SU-DHL-6 (cell line): Measurements from ENCODE around the gene RCAN2.
"Not testable (repeated sequence)": the region's sequence is repeated elsewhere in the genome, so short reads cannot be mapped to it uniquely, and the experiment has no call there.

Experiments used
- H2AFZ ChIP-seq: fragments of 200-600 bp; sonication (generic); 2 replicates; pipeline ENCODE4 v1.6.1; 2014; ENCODE audit warnings: low read depth, mild to moderate bottlenecking, moderate library complexity, mixed read lengths, antibody characterized with exemption, low read length; ENCODE audit not compliant: severe bottlenecking
- H3F3A ChIP-seq: fragments of 200-600 bp; shearing (Covaris generic); 2 replicates; pipeline ENCODE4 v1.6.0; 2016; ENCODE audit warnings: antibody characterized with exemption, mild to moderate bottlenecking; ENCODE audit not compliant: insufficient read depth
- H3K27ac ChIP-seq: fragments of 200-600 bp; sonication (generic); 2 replicates; pipeline ENCODE4 v1.5.1; 2016; ENCODE audit warnings: low read depth, mild to moderate bottlenecking, low read length, moderate library complexity, mixed read lengths
- H3K27me3 ChIP-seq: fragments of 200-600 bp; sonication (generic), shearing (Covaris generic); 2 replicates; pipeline ENCODE4 v1.6.0; 2014; ENCODE audit warnings: mild to moderate bottlenecking, low read length
- H3K36me3 ChIP-seq: fragments of 200-600 bp; sonication (generic); 2 replicates; pipeline ENCODE4 v1.6.1; 2014; ENCODE audit warnings: mild to moderate bottlenecking, low read length, mixed read lengths
- H3K4me2 ChIP-seq: fragments of 300-600, 200-600 bp; shearing (Covaris generic), sonication (generic); 2 replicates; pipeline ENCODE4 v1.6.0; 2014; ENCODE audit warnings: low read length, low read depth, mild to moderate bottlenecking; ENCODE audit not compliant: poor library complexity, severe bottlenecking
- H3K4me3 ChIP-seq: fragments of 200-600 bp; sonication (generic); 2 replicates; pipeline ENCODE4 v1.5.1; 2014; ENCODE audit warnings: antibody characterized with exemption, low read length, mild to moderate bottlenecking, mixed read lengths; ENCODE audit not compliant: insufficient read depth, poor library complexity, severe bottlenecking
- H3K79me2 ChIP-seq: fragments of 200-600 bp; sonication (generic); 2 replicates; pipeline ENCODE4 v1.6.1; 2014; ENCODE audit warnings: mild to moderate bottlenecking, low read length, moderate library complexity; ENCODE audit not compliant: insufficient read depth
- H3K9ac ChIP-seq: fragments of 200-600 bp; sonication (generic); 2 replicates; pipeline ENCODE4 v1.7.0; 2014; ENCODE audit warnings: mild to moderate bottlenecking, low read length
- H3K9me2 ChIP-seq: fragments of 200-600 bp; sonication (generic); replicated peaks from 2 replicates; pipeline ENCODE4 v1.6.1; 2014; ENCODE audit warnings: low read length; ENCODE audit not compliant: insufficient read depth
- H3K9me3 ChIP-seq: fragments of 200-600 bp; sonication (generic); 2 replicates; pipeline ENCODE4 v1.6.1; 2014; ENCODE audit warnings: low read length, mixed read lengths; ENCODE audit not compliant: insufficient read depth
- H4K20me1 ChIP-seq: fragments of 200-600 bp; sonication (generic); 2 replicates; pipeline ENCODE4 v1.6.1; 2014; ENCODE audit warnings: low read depth, mild to moderate bottlenecking, antibody characterized with exemption, low read length, moderate library complexity, mixed read lengths
- EZH2phosphoT487 ChIP-seq: fragments of 200-600 bp; sonication (generic), shearing (Covaris generic); conservative IDR thresholded peaks from 2 replicates; pipeline ENCODE4 v1.6.1; 2018; ENCODE audit warnings: mild to moderate bottlenecking, antibody characterized with exemption, low read length, moderate library complexity, mixed read lengths
- TF ChIP-seq, protein P1 (sequence below): fragments of 200-600 bp; sonication (generic); IDR thresholded peaks from one replicate; pipeline ENCODE4 v1.5.1; 2017; ENCODE audit warnings: antibody characterized with exemption, mild to moderate bottlenecking, low read length, moderate library complexity; ENCODE audit not compliant: insufficient read depth, poor library complexity, severe bottlenecking

Gene RCAN2

DNA sequence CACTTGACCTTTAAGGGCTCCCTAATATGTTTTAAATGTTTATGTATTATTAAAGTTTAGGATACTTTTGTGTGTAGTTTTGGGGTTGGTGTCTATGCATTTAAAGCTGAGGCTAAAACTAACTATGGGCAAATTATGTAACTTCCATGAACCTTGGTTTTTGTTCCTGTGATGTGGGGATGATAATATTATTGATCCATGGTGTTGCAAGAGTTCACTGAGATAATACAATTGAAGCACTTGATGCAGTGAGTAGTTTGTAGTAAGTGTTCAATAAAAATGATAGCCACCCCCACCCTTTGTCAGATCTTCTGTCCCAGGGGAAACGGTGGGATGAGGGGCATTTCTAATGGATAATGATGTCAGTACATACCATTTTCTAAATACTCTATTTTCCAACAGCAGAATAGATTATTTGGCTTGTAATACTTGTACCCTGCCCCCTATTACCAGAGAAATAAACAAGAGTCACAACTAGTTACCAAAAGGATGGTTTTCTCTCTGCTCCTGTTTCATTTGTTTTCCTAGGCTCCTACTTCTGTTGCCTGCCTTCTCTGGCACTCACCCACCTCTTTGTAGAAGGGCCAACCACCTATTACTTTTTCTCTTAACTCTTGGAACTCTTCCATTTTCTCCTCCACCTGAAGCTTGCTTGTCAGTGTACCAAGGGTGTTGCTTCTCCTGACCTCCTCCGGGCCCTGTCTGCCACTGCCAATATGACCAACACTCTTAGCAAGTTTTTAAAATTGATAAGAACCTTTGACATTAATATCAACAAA lies 97.9 kb downstream of the RCAN2 start:
- no peak overlapping the region for H3K27ac ChIP-seq
- TF ChIP-seq EZH2phosphoT487: no peak
- TF ChIP-seq, protein P1, sequence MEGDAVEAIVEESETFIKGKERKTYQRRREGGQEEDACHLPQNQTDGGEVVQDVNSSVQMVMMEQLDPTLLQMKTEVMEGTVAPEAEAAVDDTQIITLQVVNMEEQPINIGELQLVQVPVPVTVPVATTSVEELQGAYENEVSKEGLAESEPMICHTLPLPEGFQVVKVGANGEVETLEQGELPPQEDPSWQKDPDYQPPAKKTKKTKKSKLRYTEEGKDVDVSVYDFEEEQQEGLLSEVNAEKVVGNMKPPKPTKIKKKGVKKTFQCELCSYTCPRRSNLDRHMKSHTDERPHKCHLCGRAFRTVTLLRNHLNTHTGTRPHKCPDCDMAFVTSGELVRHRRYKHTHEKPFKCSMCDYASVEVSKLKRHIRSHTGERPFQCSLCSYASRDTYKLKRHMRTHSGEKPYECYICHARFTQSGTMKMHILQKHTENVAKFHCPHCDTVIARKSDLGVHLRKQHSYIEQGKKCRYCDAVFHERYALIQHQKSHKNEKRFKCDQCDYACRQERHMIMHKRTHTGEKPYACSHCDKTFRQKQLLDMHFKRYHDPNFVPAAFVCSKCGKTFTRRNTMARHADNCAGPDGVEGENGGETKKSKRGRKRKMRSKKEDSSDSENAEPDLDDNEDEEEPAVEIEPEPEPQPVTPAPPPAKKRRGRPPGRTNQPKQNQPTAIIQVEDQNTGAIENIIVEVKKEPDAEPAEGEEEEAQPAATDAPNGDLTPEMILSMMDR: no peak
- no peaks in the 10 kb centered on the region for H3K9me3 ChIP-seq
- no peaks in the 10 kb centered on the region for H3F3A ChIP-seq
- H3K79me2 ChIP-seq: no peaks in the 10 kb centered on the region
- no peak overlapping the region for H3K4me3 ChIP-seq
- no peaks in the 10 kb centered on the region for H3K9me2 ChIP-seq
- H3K27me3 ChIP-seq: no peaks in the 10 kb centered on the region
- H4K20me1 ChIP-seq: no peaks in the 10 kb centered on the region
- H3K4me2 ChIP-seq: no peak overlapping the region
- H3K9ac ChIP-seq: no peak overlapping the region
- H3K36me3 ChIP-seq: no peaks in the 10 kb centered on the region
- no peak overlapping the region for H2AFZ ChIP-seq

- H4K20me1 ChIP-seq: no peaks in the 10 kb centered on the region
- no peak overlapping the region for H3K9ac ChIP-seq
- H3K36me3 ChIP-seq: no peaks in the 10 kb centered on the region
- no peak overlapping the region for H2AFZ ChIP-seq
- H3K79me2 ChIP-seq: no peaks in the 10 kb centered on the region
- H3K4me2 ChIP-seq: no peak overlapping the region
- H3K9me2 ChIP-seq: no peaks in the 10 kb centered on the region
- H3K4me3 ChIP-seq: no peak overlapping the region
- no peak overlapping the region for H3K27ac ChIP-seq
- H3K27me3 ChIP-seq: no peaks in the 10 kb centered on the region
- H3F3A ChIP-seq: no peaks in the 10 kb centered on the region
- TF ChIP-seq EZH2phosphoT487: no peak
- TF ChIP-seq, protein P1: no peak
- no peaks in the 10 kb centered on the region for H3K9me3 ChIP-seq
Measured at GRCh38 chr6:46392294-46392693, 99.0 kb downstream of the RCAN2 start.

DNA sequence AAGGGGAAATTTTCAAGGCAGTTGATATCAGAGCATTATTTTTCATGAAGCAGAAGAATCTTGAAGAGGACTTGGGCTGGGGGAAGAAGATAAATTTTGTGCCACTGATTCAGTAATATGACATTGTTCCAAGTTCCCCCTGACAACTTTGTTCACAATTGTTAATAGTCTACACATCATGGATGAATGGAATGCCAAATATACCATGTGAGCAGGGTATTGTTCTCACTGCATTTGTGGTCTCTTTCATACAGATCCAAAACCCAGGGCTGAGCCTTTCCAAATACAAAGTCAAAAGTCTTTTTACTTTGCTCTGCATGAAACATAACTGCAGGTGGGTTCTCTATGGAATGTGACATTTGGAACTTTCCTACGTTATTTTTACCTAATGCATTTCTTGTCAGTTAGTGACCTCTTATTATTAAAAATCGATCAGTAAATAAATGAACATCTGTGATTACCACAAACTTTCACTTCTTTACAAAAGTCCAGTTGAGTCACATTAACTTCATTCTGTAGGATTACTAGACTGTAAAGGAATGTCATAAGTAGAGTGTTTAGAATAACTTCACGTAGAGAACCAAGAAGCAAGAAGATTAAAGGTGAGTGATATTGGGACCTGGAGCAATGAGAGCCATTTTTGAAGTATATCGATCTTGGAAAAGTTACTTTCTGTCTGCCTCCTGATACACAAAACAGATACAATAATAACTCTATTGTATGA lies 100.9 kb downstream of the RCAN2 start:
- Histone ChIP-seq H3K9ac (no peak overlapping the region), H3K79me2 (no peaks in the 10 kb centered on the region), H4K20me1 (no peaks in the 10 kb centered on the region), H3K27me3 (no peaks in the 10 kb centered on the region), H3K9me3 (no peaks in the 10 kb centered on the region), H3K9me2 (no peaks in the 10 kb centered on the region), H3K4me3 (no peak overlapping the region), H3K36me3 (no peaks in the 10 kb centered on the region), H3F3A (no peaks in the 10 kb centered on the region), H3K4me2 (no peak overlapping the region), H3K27ac (no peak overlapping the region), H2AFZ (no peak overlapping the region)
- no peak for TF ChIP-seq EZH2phosphoT487
- TF ChIP-seq, protein P1: no peak

GRCh38 chr6:46387728-46388127 lies 103.5 kb downstream of the RCAN2 start:
- not testable (repeated sequence) for H3K4me3 ChIP-seq, H2AFZ ChIP-seq, H3K27ac ChIP-seq, H3K9me3 ChIP-seq, H3K9ac ChIP-seq, H3K4me2 ChIP-seq, H3K27me3 ChIP-seq, H3K9me2 ChIP-seq, H3K36me3 ChIP-seq, H3K79me2 ChIP-seq, H4K20me1 ChIP-seq, H3F3A ChIP-seq
